Loucy (cell line): ENCODE data around the gene ABCG1.
"Not testable (repeated sequence)": the region's sequence is repeated elsewhere in the genome, so short reads cannot be mapped to it uniquely, and the experiment has no call there.

Experiments
- H2AFZ ChIP-seq: fragments of 200-600 bp; sonication (generic); 2 replicates; pipeline ENCODE4 v1.6.0; 2016; ENCODE audit warnings: antibody characterized with exemption, mild to moderate bottlenecking, low read length, moderate library complexity
- H3F3A ChIP-seq: fragments of 200-600 bp; 2 replicates; pipeline ENCODE4 v1.6.0; 2016; ENCODE audit warnings: antibody characterized with exemption, low read depth, mild to moderate bottlenecking
- H3K27me3 ChIP-seq: fragments of 200-600 bp; sonication (generic); 2 replicates; pipeline ENCODE4 v1.6.1; 2014; ENCODE audit warnings: low read length, mild to moderate bottlenecking; ENCODE audit not compliant: insufficient read depth, poor library complexity, severe bottlenecking
- H3K36me3 ChIP-seq: fragments of 200-600 bp; sonication (generic); 2 replicates; pipeline ENCODE4 v1.6.1; 2016; ENCODE audit warnings: low read length; ENCODE audit not compliant: insufficient read depth
- H3K4me1 ChIP-seq: fragments of 200-600 bp; sonication (generic); 2 replicates; pipeline ENCODE4 v1.5.1; 2014; ENCODE audit warnings: low read length, mild to moderate bottlenecking; ENCODE audit not compliant: insufficient read depth, poor library complexity, severe bottlenecking
- H3K4me2 ChIP-seq: fragments of 200-600 bp; sonication (generic); 2 replicates; pipeline ENCODE4 v1.6.0; 2014; ENCODE audit warnings: antibody characterized with exemption, low read length, low read depth, mild to moderate bottlenecking; ENCODE audit not compliant: poor library complexity, severe bottlenecking
- H3K4me3 ChIP-seq: fragments of 200-600 bp; sonication (generic); 2 replicates; pipeline ENCODE4 v1.5.1; 2014; ENCODE audit warnings: low read length, mild to moderate bottlenecking, mixed read lengths; ENCODE audit not compliant: poor library complexity, severe bottlenecking
- H3K79me2 ChIP-seq: fragments of 200-600 bp; sonication (generic); 2 replicates; pipeline ENCODE4 v1.6.1; 2014; ENCODE audit warnings: low read length; ENCODE audit not compliant: insufficient read depth
- H3K9ac ChIP-seq: fragments of 200-600 bp; sonication (generic); 2 replicates; pipeline ENCODE4 v1.6.0; 2014; ENCODE audit warnings: mild to moderate bottlenecking, low read depth, low read length, moderate library complexity; ENCODE audit not compliant: poor library complexity, severe bottlenecking
- H3K9me2 ChIP-seq: fragments of 200-600 bp; sonication (generic); replicated peaks from 2 replicates; pipeline ENCODE4 v1.6.1; 2016; ENCODE audit warnings: low read depth, low read length, mixed read lengths
- H3K9me3 ChIP-seq: fragments of 200-600 bp; sonication (generic); 2 replicates; pipeline ENCODE4 v1.6.1; 2014; ENCODE audit warnings: mild to moderate bottlenecking, antibody characterized with exemption, low read length, low read depth; ENCODE audit not compliant: insufficient read depth
- H4K20me1 ChIP-seq: fragments of 200-600 bp; sonication (generic); 2 replicates; pipeline ENCODE4 v1.6.0; 2014; ENCODE audit warnings: antibody characterized with exemption, low read length, mild to moderate bottlenecking; ENCODE audit not compliant: insufficient read depth, poor library complexity, severe bottlenecking
- EZH2phosphoT487 ChIP-seq: fragments of 200-600 bp; IDR thresholded peaks from 2 replicates; pipeline ENCODE4 v1.6.1; 2018; ENCODE audit warnings: antibody characterized with exemption, mild to moderate bottlenecking, moderate library complexity, borderline replicate concordance
- TF ChIP-seq, protein P1 (sequence below): fragments of 200-600 bp; sonication (generic); conservative IDR thresholded peaks from 2 replicates; pipeline ENCODE4 v1.5.1; 2014; ENCODE audit warnings: mild to moderate bottlenecking, antibody characterized with exemption, low read length

The ABCG1 gene

GRCh38 chr21:42176859-42177258 is 42.1 kb upstream of the ABCG1 start:
- no peaks in the 10 kb centered on the region for H3K79me2 ChIP-seq
- H3K9me3 ChIP-seq, result no peaks in the 10 kb centered on the region
- H3K4me2 ChIP-seq, result no peak overlapping the region
- H3K4me1 ChIP-seq, result peaks cover 6% of the 10 kb centered on the region
- TF ChIP-seq EZH2phosphoT487, result no peak
- TF ChIP-seq, protein P1, sequence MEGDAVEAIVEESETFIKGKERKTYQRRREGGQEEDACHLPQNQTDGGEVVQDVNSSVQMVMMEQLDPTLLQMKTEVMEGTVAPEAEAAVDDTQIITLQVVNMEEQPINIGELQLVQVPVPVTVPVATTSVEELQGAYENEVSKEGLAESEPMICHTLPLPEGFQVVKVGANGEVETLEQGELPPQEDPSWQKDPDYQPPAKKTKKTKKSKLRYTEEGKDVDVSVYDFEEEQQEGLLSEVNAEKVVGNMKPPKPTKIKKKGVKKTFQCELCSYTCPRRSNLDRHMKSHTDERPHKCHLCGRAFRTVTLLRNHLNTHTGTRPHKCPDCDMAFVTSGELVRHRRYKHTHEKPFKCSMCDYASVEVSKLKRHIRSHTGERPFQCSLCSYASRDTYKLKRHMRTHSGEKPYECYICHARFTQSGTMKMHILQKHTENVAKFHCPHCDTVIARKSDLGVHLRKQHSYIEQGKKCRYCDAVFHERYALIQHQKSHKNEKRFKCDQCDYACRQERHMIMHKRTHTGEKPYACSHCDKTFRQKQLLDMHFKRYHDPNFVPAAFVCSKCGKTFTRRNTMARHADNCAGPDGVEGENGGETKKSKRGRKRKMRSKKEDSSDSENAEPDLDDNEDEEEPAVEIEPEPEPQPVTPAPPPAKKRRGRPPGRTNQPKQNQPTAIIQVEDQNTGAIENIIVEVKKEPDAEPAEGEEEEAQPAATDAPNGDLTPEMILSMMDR, result no peak
- H2AFZ ChIP-seq, result no peak overlapping the region
- H3F3A ChIP-seq, result peaks cover 10% of the 10 kb centered on the region
- H4K20me1 ChIP-seq, result no peaks in the 10 kb centered on the region
- no peaks in the 10 kb centered on the region for H3K36me3 ChIP-seq
- H3K27me3 ChIP-seq, result no peaks in the 10 kb centered on the region
- H3K9ac ChIP-seq, result no peak overlapping the region
- H3K4me3 ChIP-seq, result no peak overlapping the region
- H3K9me2 ChIP-seq, result no peaks in the 10 kb centered on the region

- Histone ChIP-seq H3K9ac (no peak overlapping the region), H3K4me1 (peaks cover 17% of the 10 kb centered on the region), H3K9me2 (no peaks in the 10 kb centered on the region), H3F3A (peaks cover 10% of the 10 kb centered on the region), H3K79me2 (no peaks in the 10 kb centered on the region), H2AFZ (no peak overlapping the region), H3K36me3 (no peaks in the 10 kb centered on the region), H3K27me3 (no peaks in the 10 kb centered on the region), H3K9me3 (no peaks in the 10 kb centered on the region), H3K4me2 (no peak overlapping the region), H4K20me1 (no peaks in the 10 kb centered on the region), H3K4me3 (no peak overlapping the region)
- TF ChIP-seq, protein P1, result no peak
These were observed 39.6 kb upstream of the ABCG1 start for GRCh38 chr21:42179316-42179715.

- not testable (repeated sequence) for H3K79me2 ChIP-seq, H4K20me1 ChIP-seq, H3K4me3 ChIP-seq, H3K9ac ChIP-seq, H3K27me3 ChIP-seq, H2AFZ ChIP-seq, H3K4me2 ChIP-seq, H3F3A ChIP-seq, H3K36me3 ChIP-seq, H3K9me2 ChIP-seq, H3K9me3 ChIP-seq
- H3K4me1 ChIP-seq, result peaks cover 17% of the 10 kb centered on the region
These were observed 38.9 kb upstream of the ABCG1 start for GRCh38 chr21:42180001-42180400.

DNA sequence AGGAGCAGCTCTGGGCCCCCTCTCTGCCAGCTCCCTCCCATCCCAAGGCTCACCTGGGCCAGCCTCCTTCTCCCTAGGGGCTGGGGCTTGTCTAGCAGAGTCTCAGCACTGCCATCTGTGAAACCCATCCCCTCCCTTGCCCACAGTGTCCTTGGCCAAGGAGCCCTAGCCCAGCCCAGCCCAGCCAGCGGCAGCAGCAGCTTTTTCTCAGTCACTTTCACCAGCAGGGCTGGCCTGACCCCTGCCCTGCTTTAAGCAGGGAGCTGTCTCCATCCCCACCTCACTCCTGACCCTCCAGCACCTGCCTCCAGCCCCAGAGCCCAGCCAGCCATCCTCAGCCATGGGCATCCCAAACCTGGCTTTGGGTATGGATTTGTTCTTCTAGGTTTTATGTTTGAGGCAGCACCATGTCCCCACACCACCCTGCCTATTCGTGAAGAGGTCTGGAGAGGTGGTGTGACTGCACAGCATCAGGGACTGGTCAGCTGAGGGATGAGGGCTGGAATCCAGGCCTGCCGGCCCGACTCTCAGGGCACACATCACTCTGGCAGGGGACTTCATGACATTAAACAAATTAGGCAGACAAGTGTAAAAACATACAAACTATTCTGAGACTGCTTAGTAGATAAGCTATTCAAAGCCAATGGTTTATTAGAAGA is 36.1 kb upstream of the ABCG1 start:
- H3K9me3 ChIP-seq, result peaks cover 7% of the 10 kb centered on the region; the same call in 1 of the 2 replicates
- H3K79me2 ChIP-seq, result no peaks in the 10 kb centered on the region
- TF ChIP-seq EZH2phosphoT487, result no peak
- TF ChIP-seq, protein P1, result no peak
- H2AFZ ChIP-seq, result peak overlapping the region; percentile 62; the same call in 1 of the 2 replicates
- H3K27me3 ChIP-seq, result no peaks in the 10 kb centered on the region
- H4K20me1 ChIP-seq, result no peaks in the 10 kb centered on the region
- peak overlapping the region; percentile 34 for H3K4me2 ChIP-seq
- H3K36me3 ChIP-seq, result no peaks in the 10 kb centered on the region
- H3K9ac ChIP-seq, result peak overlapping the region; percentile 2
- H3K4me3 ChIP-seq, result no peak overlapping the region
- H3F3A ChIP-seq, result peaks cover 21% of the 10 kb centered on the region
- H3K4me1 ChIP-seq, result peaks cover 36% of the 10 kb centered on the region
- H3K9me2 ChIP-seq, result no peaks in the 10 kb centered on the region
